ENCODE measurements around the gene LBH.

The LBH gene

GRCh38 chr2:30231212-30231995, at the start of gene LBH:
Gene LBH (plus strand): TSS chr2:30231534. CDS start chr2:30231739, 205 bp downstream.
- DNase-seq (ENCODE audit: low read depth) = peak; percentile 91

- DNase-seq (ENCODE audit: low read depth) = no peak
These were observed 47.3 kb upstream of the LBH start for GRCh38 chr2:30184035-30184434.

- DNase-seq (ENCODE audit: low read depth) = no peak
These were observed 46.2 kb upstream of the LBH start for GRCh38 chr2:30185178-30185577.

- DNase-seq (ENCODE audit: low read depth) = no peak
These were observed 43.0 kb upstream of the LBH start for GRCh38 chr2:30188292-30188691.

DNA sequence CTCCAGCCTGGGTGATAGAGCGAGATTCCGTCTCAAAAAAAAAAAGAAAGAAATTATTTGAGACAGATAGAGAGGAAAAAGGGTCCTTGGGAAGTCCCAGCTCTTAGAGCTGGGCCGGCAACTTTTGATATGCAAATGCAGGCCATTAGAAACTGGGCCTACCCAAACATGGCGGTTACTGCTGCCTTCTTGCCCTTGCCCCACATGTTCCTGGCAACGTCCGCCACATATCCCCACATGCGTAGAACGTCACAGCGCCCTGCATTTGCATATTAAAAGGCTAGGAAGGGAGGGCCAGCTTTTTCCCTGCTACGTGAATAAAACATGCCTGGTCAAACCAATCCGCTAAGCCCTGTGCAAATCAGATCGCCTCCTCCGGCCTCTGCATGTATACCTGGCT, 40.7 kb upstream of the LBH start:
- no peak for DNase-seq (ENCODE audit: low read depth)

- no peak for DNase-seq (ENCODE audit: low read depth)
These were observed 40.2 kb upstream of the LBH start for GRCh38 chr2:30191107-30191506.

DNA sequence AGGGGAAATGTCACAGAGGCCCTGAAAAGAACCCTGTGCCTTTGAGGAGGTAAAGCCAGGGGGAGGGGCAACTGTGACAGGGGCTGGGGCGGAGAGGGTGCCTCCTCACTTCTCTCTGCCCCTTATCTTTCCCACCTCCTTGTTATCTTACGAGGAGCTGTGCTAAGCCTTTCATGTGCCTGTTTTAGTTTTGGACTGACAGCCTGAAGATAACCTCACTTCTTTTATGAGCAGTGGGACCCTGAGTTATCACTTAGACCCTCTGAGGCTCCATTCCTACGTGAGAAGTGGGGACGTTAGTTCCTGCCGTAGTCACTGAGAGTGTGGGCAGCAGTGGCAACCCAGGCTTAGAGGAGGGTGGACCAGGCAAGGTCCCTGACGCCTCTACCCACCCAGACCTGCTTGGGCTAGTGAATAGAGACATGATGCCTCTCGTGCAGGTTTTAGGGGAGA, 39.5 kb upstream of the LBH start:
- DNase-seq (ENCODE audit: low read depth) = no peak

DNA sequence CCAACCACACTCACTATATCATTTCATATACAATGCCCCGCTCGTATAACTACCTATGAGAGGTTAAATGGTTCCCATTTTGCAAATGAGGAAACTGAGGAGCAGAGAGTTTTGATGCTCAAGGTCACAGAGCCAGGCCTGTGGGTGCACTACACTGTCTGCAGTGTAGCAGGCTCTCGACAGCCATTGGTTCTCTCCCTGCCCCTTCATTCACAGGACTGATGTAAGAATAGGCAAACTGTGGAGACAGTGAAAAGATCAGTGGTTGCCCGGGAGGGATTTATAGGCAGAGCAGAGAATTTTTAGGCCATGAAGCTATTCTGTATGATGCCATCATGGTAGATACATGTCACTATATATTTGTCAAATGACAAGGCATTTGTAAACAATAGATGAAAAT, 39.0 kb upstream of the LBH start:
- DNase-seq (ENCODE audit: low read depth) = no peak

GRCh38 chr2:30193104-30193681, 38.1 kb upstream of the LBH start:
- DNase-seq (ENCODE audit: low read depth) = no peak

DNA sequence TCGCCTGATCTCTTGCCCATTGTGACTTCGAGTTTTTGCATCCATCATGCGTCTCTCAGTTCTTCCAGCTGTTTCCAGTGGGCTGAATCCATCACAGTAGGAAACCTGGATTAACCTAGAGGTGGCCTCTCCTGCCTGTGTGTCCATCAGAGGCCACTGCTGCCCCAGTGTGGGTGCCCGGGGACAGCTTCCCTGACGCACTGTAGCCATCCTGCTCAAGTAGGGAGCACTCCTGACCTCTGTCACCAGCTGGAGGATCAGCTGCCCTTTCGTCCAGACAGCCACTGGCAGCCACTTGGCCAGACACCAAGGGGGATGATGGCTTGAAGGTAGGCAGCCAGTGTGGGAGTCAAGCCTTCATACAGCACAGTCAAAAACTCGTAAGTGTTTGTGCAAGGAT, 36.9 kb upstream of the LBH start:
- DNase-seq (ENCODE audit: low read depth) = no peak

DNA sequence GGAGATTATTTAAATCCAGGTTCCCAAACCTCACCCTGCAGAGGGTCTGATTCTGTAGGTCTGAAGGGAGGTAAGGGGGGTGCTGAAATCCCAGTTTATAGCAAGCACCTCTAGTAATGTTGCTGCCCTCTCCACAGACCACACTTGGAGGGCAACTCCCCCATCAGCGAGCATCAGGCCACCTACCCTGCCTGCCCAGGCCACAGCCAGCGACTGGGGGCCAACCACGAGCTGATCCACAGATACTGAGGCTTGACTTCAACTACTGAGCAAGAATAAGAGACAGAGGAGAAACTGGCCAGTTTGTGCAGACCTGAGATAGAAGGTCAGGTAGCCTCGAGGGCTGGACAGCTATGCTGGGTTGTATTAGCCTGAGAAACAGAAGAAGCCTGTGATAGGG, 36.3 kb upstream of the LBH start:
- no peak for DNase-seq (ENCODE audit: low read depth)

DNA sequence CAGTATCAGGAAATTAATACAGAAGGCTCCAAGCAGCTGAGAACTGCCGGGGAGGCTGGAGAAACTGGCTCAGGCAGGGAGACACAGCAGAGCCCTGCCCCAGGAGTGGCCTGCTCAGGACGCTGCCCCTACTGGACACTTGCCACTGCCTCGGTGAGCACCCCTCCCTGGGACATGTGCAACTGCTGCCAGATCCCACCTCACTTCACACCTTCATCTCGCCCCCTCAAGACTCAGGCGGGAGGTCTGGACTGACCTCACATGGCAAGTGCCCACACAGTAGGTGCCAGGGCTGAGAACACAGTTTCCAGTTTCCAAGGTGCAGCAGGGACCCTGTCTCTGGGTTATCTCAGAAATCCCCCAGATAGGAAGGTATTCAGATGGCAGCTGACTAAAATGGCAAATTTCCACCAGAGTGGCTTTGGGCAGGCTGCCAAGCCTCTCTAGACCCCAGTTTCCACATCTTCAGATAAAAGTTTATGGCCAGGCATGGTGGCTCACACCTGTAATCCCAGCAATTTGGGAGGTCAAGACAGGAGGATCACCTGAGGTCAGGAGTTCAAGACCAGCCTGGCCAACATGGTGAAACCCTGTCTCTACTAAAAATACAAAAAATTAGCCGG, 33.7 kb upstream of the LBH start:
- DNase-seq (ENCODE audit: low read depth) = no peak

DNA sequence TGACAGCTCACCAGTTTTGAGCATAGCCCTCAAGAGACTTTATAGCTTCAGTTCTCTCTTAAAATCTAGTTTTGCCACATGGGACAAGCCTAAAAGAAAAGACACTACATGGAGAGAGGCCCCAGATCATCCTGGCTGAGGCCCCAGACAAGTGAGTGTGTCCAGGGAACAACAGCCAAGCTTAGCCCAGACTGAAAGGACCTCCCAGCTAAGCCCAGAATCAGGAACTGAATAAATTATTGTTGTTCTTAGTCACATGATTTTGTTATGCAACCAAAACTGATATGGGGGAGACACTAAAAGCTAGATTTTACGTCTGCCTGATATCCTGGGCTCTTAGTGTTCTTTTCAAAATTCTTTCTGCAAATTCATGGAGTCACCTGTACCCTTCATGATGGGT, 29.3 kb upstream of the LBH start:
- DNase-seq (ENCODE audit: low read depth) = no peak

- no peak for DNase-seq (ENCODE audit: low read depth)
These were observed 28.2 kb upstream of the LBH start for GRCh38 chr2:30203156-30203555.

DNA sequence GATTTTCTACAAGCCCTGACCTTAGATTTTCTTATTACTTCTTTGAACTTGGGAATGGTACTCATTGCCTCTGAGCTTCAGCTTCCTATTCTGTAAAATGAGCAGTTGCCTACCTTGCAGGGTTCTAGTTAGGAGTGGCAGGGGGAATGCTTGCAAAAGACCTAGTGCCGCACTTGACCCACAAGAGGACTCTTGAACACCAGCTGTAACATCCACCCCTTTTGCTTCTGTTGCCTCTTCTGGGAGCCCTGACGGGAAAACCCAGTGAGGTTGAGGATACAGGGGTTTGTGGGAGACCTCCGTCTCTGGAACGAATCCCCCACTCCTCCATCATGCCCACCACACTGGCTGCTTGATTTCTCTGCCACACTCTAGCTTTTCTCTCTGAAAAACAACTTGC, 27.1 kb upstream of the LBH start:
- no peak for DNase-seq (ENCODE audit: low read depth)

DNA sequence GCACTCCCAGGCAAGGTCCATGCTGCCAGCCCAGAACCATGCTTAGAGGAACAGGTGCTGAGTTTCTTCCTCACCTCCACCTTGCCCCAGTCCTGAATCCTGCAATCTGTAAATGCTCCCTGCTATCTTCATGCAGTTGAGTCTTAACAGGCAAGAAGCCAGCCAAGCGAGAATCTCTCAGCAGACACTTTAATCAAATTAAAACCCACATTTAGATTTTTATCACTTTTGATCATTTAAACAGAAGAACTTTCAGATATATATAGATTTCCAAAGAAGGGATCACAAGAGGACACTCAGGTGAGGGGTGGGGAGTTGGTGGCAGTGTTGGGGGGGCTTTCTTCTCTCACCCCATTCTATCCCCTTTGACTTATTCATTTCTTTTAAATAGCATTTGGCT, 25.9 kb upstream of the LBH start:
- DNase-seq (ENCODE audit: low read depth) = no peak

GRCh38 chr2:30206461-30207430, 24.6 kb upstream of the LBH start:
- DNase-seq (ENCODE audit: low read depth) = no peak

DNA sequence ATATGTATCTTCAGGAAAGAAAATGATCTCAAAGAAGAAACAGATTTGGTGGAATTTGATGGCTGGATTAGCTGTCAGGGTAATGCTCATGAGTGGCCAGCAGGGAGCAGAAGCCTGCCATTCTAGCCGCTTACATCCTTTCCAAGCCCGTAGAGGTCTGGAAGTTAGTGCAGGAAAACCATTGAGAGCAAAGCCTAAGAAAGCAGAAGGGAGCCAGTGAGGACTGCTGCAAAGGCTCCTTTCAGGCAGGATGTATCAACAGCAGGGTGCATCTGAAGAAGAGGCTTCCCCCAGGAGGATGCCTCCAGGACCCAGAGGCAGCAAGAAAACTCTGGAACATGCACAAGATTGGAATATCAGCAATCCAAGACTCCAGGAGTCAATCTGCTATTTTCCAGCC, 22.9 kb upstream of the LBH start:
- peak; percentile 83 for DNase-seq (ENCODE audit: low read depth)

GRCh38 chr2:30209227-30209626, 22.1 kb upstream of the LBH start:
- no peak for DNase-seq (ENCODE audit: low read depth)

GRCh38 chr2:30213326-30213725, 18.0 kb upstream of the LBH start:
- DNase-seq (ENCODE audit: low read depth) = no peak

- no peak for DNase-seq (ENCODE audit: low read depth)
These were observed 17.3 kb upstream of the LBH start for GRCh38 chr2:30213907-30214463.

DNA sequence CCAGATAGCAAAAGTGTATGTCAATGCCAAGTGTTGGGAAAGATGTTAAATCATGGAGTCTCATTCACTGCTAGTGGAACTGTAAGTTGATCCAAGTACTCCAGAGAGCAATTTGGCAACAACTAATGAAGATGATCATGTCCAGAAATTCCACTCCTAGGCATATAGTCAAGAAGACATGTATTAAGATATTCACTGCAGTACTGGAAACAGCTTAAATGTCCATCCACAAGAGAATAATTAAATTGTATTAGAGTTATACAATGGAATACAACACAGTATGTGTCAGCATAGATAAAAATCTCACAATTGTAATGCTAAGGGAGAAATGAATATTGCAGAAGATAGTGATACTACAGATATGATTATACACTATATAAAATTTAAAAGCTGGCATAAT, 15.2 kb upstream of the LBH start:
- DNase-seq (ENCODE audit: low read depth) = no peak

Data from EH (cell line).